Measurements from ENCODE around the gene RERE.

Gene RERE

DNA sequence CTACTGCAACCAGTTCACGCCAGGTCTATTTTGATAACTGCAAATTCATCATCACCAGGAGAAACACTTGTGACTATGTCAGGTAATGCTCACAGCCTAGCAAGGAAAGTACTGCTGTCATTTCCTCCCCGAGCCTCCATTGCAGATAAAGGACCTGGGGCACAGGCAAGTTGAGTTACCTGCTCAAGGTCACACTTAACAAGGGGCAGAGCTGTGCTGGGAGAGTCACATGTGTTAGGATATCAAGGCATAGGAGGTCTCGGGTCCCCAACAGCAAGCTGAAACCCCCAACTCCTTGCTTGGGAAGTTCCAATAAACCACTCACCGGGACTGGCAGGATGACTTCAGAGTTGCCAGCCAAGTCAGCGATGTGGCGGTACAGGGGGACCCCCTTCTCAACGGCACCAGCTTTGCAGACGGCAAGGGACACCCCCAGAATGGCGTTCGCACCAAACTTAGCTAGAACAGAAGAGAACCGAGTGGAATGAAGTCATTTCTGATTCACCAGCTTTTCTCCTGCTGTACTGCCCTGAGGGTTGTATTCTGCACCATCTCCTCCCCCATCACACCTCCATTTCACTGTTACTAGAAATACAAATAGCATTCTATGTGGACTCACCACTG, 49.5 kb upstream of the RERE start:
- TF ChIP-seq SP7 (tag by site-specific recombination; IDR thresholded peaks at IDR 0.05) (no peak), ZNF747 (tag by site-specific recombination; IDR thresholded peaks at IDR 0.05) (no peak), HOXA7 (CRISPR knock-in tag; IDR thresholded peaks at IDR 0.05; ENCODE audit: borderline replicate concordance) (no peak), ZNF169 (tag by site-specific recombination; IDR thresholded peaks at IDR 0.05) (no peak), ZNF654 (tag by site-specific recombination; IDR thresholded peaks at IDR 0.05; ENCODE audit: low read depth) (no peak)
- TF ChIP-seq, protein P1, sequence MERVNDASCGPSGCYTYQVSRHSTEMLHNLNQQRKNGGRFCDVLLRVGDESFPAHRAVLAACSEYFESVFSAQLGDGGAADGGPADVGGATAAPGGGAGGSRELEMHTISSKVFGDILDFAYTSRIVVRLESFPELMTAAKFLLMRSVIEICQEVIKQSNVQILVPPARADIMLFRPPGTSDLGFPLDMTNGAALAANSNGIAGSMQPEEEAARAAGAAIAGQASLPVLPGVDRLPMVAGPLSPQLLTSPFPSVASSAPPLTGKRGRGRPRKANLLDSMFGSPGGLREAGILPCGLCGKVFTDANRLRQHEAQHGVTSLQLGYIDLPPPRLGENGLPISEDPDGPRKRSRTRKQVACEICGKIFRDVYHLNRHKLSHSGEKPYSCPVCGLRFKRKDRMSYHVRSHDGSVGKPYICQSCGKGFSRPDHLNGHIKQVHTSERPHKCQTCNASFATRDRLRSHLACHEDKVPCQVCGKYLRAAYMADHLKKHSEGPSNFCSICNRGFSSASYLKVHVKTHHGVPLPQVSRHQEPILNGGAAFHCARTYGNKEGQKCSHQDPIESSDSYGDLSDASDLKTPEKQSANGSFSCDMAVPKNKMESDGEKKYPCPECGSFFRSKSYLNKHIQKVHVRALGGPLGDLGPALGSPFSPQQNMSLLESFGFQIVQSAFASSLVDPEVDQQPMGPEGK (tag by site-specific recombination; IDR thresholded peaks at IDR 0.05): no peak
- TF ChIP-seq, protein P2, sequence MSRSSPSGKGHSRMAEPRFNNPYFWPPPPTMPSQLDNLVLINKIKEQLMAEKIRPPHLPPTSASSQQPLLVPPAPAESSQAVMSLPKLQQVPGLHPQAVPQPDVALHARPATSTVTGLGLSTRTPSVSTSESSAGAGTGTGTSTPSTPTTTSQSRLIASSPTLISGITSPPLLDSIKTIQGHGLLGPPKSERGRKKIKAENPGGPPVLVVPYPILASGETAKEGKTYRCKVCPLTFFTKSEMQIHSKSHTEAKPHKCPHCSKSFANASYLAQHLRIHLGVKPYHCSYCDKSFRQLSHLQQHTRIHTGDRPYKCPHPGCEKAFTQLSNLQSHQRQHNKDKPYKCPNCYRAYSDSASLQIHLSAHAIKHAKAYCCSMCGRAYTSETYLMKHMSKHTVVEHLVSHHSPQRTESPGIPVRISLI (tag by site-specific recombination; IDR thresholded peaks at IDR 0.05): no peak
- ChIA-PET CTCF (interaction anchor here (0.8 to 1.1 kb wide), 3 partner anchors 12 to 555 kb away, joined by 3 to 5 read pairs (median 4); partner anchors contain the start of gene ENO1), POLR2A (interaction anchor here (5.3 kb wide), 1 partner anchor 11 kb away, joined by 25 read pairs; the partner anchor contains the start of gene ENO1)
- peaks cover 55 to 100% of the 10 kb centered on the region in 2 experiments for H3K36me3 ChIP-seq (ENCODE audit: control insufficient read depth in 2 of 2, insufficient read depth in 1 of 2, low read length in 2 of 2)
- no peaks in the 10 kb centered on the region for H3K9me3 ChIP-seq (ENCODE audit: control insufficient read depth, insufficient read depth, low read depth, low read length)
- H3K4me1 ChIP-seq (ENCODE audit: control insufficient read depth, insufficient read depth, low read length): no peaks in the 10 kb centered on the region
- no peak overlapping the region for H3K4me3 ChIP-seq (ENCODE audit: low read depth, low read length)
- no peak overlapping the region for H3K27ac ChIP-seq (ENCODE audit: extremely low read depth, low read depth, low read length)

DNA sequence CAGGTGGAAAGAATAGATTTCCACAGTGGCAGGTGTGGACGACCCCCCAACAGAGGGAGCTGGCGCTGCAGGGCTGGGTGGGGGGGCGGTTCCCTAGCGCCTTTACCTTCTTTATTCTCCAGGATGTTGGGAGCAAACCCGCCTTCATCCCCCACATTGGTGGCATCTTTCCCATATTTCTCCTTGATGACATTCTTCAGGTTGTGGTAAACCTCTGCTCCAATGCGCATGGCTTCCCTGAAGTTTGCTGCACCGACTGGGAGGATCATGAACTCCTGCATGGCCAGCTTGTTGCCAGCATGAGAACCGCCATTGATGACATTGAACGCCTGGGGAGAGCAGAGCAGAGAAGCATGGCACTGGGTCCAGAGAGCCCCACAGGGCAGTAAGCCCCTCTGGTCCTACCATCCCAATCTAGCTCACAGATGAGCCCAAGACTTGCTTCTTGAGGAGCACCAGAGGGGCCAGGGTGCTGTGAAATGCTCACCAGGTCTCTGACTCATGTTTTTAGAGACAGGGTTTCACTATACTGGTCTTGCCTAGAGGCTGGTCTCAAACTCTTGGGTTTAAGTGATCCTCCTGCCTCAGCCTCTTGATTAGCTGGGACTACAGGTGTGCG, 48.8 kb upstream of the RERE start:
- Histone ChIP-seq H3K27ac (ENCODE audit: extremely low read depth, low read depth, low read length) (no peak overlapping the region), H3K36me3 (ENCODE audit: control insufficient read depth in 2 of 2, insufficient read depth in 1 of 2, low read length in 2 of 2) (peaks cover 59 to 100% of the 10 kb centered on the region in 2 experiments), H3K9me3 (ENCODE audit: control insufficient read depth, insufficient read depth, low read depth, low read length) (no peaks in the 10 kb centered on the region), H3K4me3 (ENCODE audit: low read depth, low read length) (no peak overlapping the region), H3K4me1 (ENCODE audit: control insufficient read depth, insufficient read depth, low read length) (no peaks in the 10 kb centered on the region)
- CTCF ChIA-PET: interaction anchor here (1.1 to 1.9 kb wide), 2 partner anchors 12 to 139 kb away, joined by 5 to 6 read pairs; partner anchors contain the start of gene ENO1
- POLR2A ChIA-PET: interaction anchor here (0.6 to 5.3 kb wide), 7 partner anchors 8 to 1156 kb away, joined by 3 to 25 read pairs (median 5); partner anchors contain the start of gene ENO1
- no peak for TF ChIP-seq ZNF211 (tag by site-specific recombination; IDR thresholded peaks at IDR 0.05; ENCODE audit: low read depth)
- TF ChIP-seq, protein P3, sequence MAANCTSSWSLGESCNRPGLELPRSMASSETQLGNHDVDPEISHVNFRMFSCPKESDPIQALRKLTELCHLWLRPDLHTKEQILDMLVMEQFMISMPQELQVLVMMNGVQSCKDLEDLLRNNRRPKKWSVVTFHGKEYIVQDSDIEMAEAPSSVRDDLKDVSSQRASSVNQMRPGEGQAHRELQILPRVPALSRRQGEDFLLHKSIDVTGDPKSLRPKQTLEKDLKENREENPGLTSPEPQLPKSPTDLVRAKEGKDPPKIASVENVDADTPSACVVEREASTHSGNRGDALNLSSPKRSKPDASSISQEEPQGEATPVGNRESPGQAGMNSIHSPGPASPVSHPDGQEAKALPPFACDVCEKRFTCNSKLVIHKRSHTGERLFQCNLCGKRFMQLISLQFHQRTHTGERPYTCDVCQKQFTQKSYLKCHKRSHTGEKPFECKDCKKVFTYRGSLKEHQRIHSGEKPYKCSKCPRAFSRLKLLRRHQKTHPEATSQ (tag by site-specific recombination; IDR thresholded peaks at IDR 0.05): no peak
- no peak for TF ChIP-seq ZNF350 (tag by site-specific recombination; IDR thresholded peaks at IDR 0.05)
- no peak for TF ChIP-seq ZNF354C (tag by site-specific recombination; IDR thresholded peaks at IDR 0.05; ENCODE audit: borderline replicate concordance, low read depth)
- no peak for TF ChIP-seq KLF10 (tag by site-specific recombination; IDR thresholded peaks at IDR 0.05)
- TF ChIP-seq ZNF792 (tag by site-specific recombination; IDR thresholded peaks at IDR 0.05): no peak
- TF ChIP-seq, protein P4, sequence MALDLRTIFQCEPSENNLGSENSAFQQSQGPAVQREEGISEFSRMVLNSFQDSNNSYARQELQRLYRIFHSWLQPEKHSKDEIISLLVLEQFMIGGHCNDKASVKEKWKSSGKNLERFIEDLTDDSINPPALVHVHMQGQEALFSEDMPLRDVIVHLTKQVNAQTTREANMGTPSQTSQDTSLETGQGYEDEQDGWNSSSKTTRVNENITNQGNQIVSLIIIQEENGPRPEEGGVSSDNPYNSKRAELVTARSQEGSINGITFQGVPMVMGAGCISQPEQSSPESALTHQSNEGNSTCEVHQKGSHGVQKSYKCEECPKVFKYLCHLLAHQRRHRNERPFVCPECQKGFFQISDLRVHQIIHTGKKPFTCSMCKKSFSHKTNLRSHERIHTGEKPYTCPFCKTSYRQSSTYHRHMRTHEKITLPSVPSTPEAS (tag by site-specific recombination; IDR thresholded peaks at IDR 0.05): no peak
- TF ChIP-seq, protein P1 (tag by site-specific recombination; IDR thresholded peaks at IDR 0.05): no peak
- TF ChIP-seq ZFP37 (tag by site-specific recombination; IDR thresholded peaks at IDR 0.05): no peak
- TF ChIP-seq ZBTB21 (tag by site-specific recombination; IDR thresholded peaks at IDR 0.05): no peak
- no peak for TF ChIP-seq ZNF112 (tag by site-specific recombination; IDR thresholded peaks at IDR 0.05)
- no peak for TF ChIP-seq ZNF404 (tag by site-specific recombination; IDR thresholded peaks at IDR 0.05)
- TF ChIP-seq, protein P5, sequence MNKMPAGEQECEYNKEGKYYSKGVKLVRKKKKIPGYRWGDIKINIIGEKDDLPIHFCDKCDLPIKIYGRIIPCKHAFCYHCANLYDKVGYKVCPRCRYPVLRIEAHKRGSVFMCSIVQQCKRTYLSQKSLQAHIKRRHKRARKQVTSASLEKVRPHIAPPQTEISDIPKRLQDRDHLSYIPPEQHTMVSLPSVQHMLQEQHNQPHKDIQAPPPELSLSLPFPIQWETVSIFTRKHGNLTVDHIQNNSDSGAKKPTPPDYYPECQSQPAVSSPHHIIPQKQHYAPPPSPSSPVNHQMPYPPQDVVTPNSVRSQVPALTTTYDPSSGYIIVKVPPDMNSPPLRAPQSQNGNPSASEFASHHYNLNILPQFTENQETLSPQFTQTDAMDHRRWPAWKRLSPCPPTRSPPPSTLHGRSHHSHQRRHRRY (tag by site-specific recombination; IDR thresholded peaks at IDR 0.05): no peak
- no peak for TF ChIP-seq ZNF529 (tag by site-specific recombination; IDR thresholded peaks at IDR 0.05; ENCODE audit: insufficient replicate concordance)
- TF ChIP-seq ZNF473 (tag by site-specific recombination; IDR thresholded peaks at IDR 0.05): no peak
- TF ChIP-seq, protein P6, sequence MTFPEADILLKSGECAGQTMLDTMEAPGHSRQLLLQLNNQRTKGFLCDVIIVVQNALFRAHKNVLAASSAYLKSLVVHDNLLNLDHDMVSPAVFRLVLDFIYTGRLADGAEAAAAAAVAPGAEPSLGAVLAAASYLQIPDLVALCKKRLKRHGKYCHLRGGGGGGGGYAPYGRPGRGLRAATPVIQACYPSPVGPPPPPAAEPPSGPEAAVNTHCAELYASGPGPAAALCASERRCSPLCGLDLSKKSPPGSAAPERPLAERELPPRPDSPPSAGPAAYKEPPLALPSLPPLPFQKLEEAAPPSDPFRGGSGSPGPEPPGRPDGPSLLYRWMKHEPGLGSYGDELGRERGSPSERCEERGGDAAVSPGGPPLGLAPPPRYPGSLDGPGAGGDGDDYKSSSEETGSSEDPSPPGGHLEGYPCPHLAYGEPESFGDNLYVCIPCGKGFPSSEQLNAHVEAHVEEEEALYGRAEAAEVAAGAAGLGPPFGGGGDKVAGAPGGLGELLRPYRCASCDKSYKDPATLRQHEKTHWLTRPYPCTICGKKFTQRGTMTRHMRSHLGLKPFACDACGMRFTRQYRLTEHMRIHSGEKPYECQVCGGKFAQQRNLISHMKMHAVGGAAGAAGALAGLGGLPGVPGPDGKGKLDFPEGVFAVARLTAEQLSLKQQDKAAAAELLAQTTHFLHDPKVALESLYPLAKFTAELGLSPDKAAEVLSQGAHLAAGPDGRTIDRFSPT (tag by site-specific recombination; IDR thresholded peaks at IDR 0.05): no peak

All from HEK293 (cell line).